H9 (cell line): ENCODE results near the gene NUMA1. TPM values are rescaled to one million over a fixed set of nuclear protein-coding genes. Genes with fewer than 3 reads are reported as not detected.

Experiments used
- DNase-seq: peaks from one replicate; pipeline ENCODE4 v3.0.0-alpha.2; 2017
- H2AFZ ChIP-seq: one replicate; pipeline ENCODE4 v1.6.1; 2013; ENCODE audit warnings: mild to moderate bottlenecking, low read length, control low read depth, moderate library complexity
- H2AK5ac ChIP-seq: 2 replicates; pipeline ENCODE4 v1.6.1; 2013; ENCODE audit warnings: low read length, control low read depth, mixed read lengths; ENCODE audit not compliant: insufficient read length
- H2BK120ac ChIP-seq: one replicate; pipeline ENCODE4 v1.6.1; 2013; ENCODE audit warnings: low read depth, mild to moderate bottlenecking, low read length, control low read depth, inconsistent platforms; ENCODE audit not compliant: poor library complexity, severe bottlenecking
- H2BK12ac ChIP-seq: 2 replicates; pipeline ENCODE4 v1.6.1; 2013; ENCODE audit warnings: low read length, control low read depth, mixed read lengths, low read depth; ENCODE audit not compliant: insufficient read length
- H2BK15ac ChIP-seq: 2 replicates; pipeline ENCODE4 v1.6.1; 2013; ENCODE audit warnings: low read depth, low read length, control low read depth
- H2BK20ac ChIP-seq: one replicate; pipeline ENCODE4 v1.6.1; 2013; ENCODE audit warnings: low read depth, mild to moderate bottlenecking, low read length, control low read depth, inconsistent platforms; ENCODE audit not compliant: poor library complexity, severe bottlenecking
- H2BK5ac ChIP-seq: 2 replicates; pipeline ENCODE4 v1.6.1; 2013; ENCODE audit warnings: low read length, control low read depth, mixed read lengths; ENCODE audit not compliant: insufficient read length
- H3K14ac ChIP-seq: 2 replicates; pipeline ENCODE4 v1.6.1; 2013; ENCODE audit warnings: low read length, control low read depth; ENCODE audit not compliant: insufficient read depth
- H3K18ac ChIP-seq: 2 replicates; pipeline ENCODE4 v1.6.1; 2013; ENCODE audit warnings: low read depth, mild to moderate bottlenecking, mixed read lengths, low read length, control low read depth; ENCODE audit not compliant: insufficient read length
- H3K23ac ChIP-seq: 2 replicates; pipeline ENCODE4 v1.6.1; 2013; ENCODE audit warnings: low read length, control low read depth, mixed read lengths, low read depth; ENCODE audit not compliant: insufficient read length
- H3K23me2 ChIP-seq: 2 replicates; pipeline ENCODE4 v1.6.1; 2013; ENCODE audit warnings: low read depth, mild to moderate bottlenecking, mixed read lengths, low read length, control low read depth; ENCODE audit not compliant: insufficient read length, poor library complexity, severe bottlenecking
- H3K27ac ChIP-seq: 2 replicates; pipeline ENCODE4 v1.5.1; 2013; ENCODE audit warnings: low read length, control low read depth, mixed read lengths, low read depth; ENCODE audit not compliant: insufficient read length
- H3K27me3 ChIP-seq: 2 replicates; pipeline ENCODE4 v1.6.1; 2013; ENCODE audit warnings: low read length, control low read depth, inconsistent platforms; ENCODE audit not compliant: insufficient read depth
- H3K4ac ChIP-seq: 2 replicates; pipeline ENCODE4 v1.6.1; 2013; ENCODE audit warnings: low read depth, mild to moderate bottlenecking, control low read depth, inconsistent platforms, low read length, moderate library complexity
- H3K4me1 ChIP-seq: 2 replicates; pipeline ENCODE4 v1.6.1; 2013; ENCODE audit warnings: low read length, control low read depth, inconsistent platforms; ENCODE audit not compliant: insufficient read depth
- H3K4me2 ChIP-seq: 2 replicates; pipeline ENCODE4 v1.6.1; 2013; ENCODE audit warnings: low read length, control low read depth, mixed read lengths; ENCODE audit not compliant: insufficient read length, insufficient read depth
- H3K56ac ChIP-seq: 2 replicates; pipeline ENCODE4 v1.6.1; 2013; ENCODE audit warnings: low read depth, mild to moderate bottlenecking, mixed read lengths, low read length, control low read depth; ENCODE audit not compliant: insufficient read length
- H3K79me1 ChIP-seq: 2 replicates; pipeline ENCODE4 v1.6.1; 2013; ENCODE audit warnings: low read depth, mild to moderate bottlenecking, moderate library complexity, low read length, control low read depth, inconsistent platforms; ENCODE audit not compliant: insufficient read depth, poor library complexity, severe bottlenecking
- H3K79me2 ChIP-seq: 2 replicates; pipeline ENCODE4 v1.6.1; 2013; ENCODE audit warnings: low read length, control low read depth, inconsistent platforms; ENCODE audit not compliant: insufficient read depth
- H3K9ac ChIP-seq: 2 replicates; pipeline ENCODE4 v1.6.1; 2013; ENCODE audit warnings: low read length, control low read depth, mixed read lengths; ENCODE audit not compliant: insufficient read length; ENCODE audit errors: extremely low read depth
- H3K9me3 ChIP-seq: one replicate; pipeline ENCODE4 v1.6.1; 2013; ENCODE audit warnings: low read depth, low read length, inconsistent platforms; ENCODE audit not compliant: control insufficient read depth
- H3T11ph ChIP-seq: one replicate; pipeline ENCODE4 v1.6.1; 2013; ENCODE audit warnings: mild to moderate bottlenecking, low read length, control low read depth, inconsistent platforms
- H4K20me1 ChIP-seq: one replicate; pipeline ENCODE4 v1.6.1; 2013; ENCODE audit not compliant: control insufficient read depth, insufficient read length, insufficient read depth
- H4K5ac ChIP-seq: 2 replicates; pipeline ENCODE4 v1.6.1; 2013; ENCODE audit warnings: low read depth, mild to moderate bottlenecking, mixed read lengths, low read length, control low read depth; ENCODE audit not compliant: insufficient read length
- H4K8ac ChIP-seq: replicated peaks from 2 replicates; pipeline ENCODE4 v1.6.1; 2013; ENCODE audit warnings: low read length, control low read depth, mixed read lengths, low read depth; ENCODE audit not compliant: insufficient read length
- H4K91ac ChIP-seq: 2 replicates; pipeline ENCODE4 v1.6.1; 2013; ENCODE audit warnings: low read depth, mild to moderate bottlenecking, moderate library complexity, mixed read lengths, low read length, control low read depth; ENCODE audit not compliant: insufficient read length
- H3K27ac Mint-ChIP-seq, 3 experiments: 2 replicates in 2 of 3; 3 replicates in 1 of 3; pipeline ENCODE4 v1.8.0; 2020 to 2021; ENCODE audit warnings: mixed read lengths in 3 of 3, mild to moderate bottlenecking in 1 of 3, moderate library complexity in 1 of 3
- H3K27me3 Mint-ChIP-seq: 2 replicates; pipeline ENCODE4 v1.8.0; 2021; ENCODE audit warnings: low read depth, mild to moderate bottlenecking, moderate library complexity, mixed read lengths
- H3K36me3 Mint-ChIP-seq, 3 experiments: 2 replicates in 2 of 3; 3 replicates in 1 of 3; pipeline ENCODE4 v1.8.0; 2020 to 2021; ENCODE audit warnings: low read depth in 3 of 3, mixed read lengths in 3 of 3; ENCODE audit not compliant: insufficient read depth in 1 of 3
- H3K4me1 Mint-ChIP-seq, 2 experiments: 2 replicates each; pipeline ENCODE4 v1.8.0; 2020; ENCODE audit warnings: mixed read lengths in 2 of 2
- H3K4me3 Mint-ChIP-seq, 2 experiments: 2 replicates in 1 of 2; 3 replicates in 1 of 2; pipeline ENCODE4 v1.8.0; 2020 to 2021; ENCODE audit warnings: mild to moderate bottlenecking in 2 of 2, mixed read lengths in 2 of 2, moderate library complexity in 1 of 2
- H3K9me3 Mint-ChIP-seq, 2 experiments: 2 replicates in 1 of 2; 3 replicates in 1 of 2; pipeline ENCODE4 v1.8.0; 2020; ENCODE audit warnings: mild to moderate bottlenecking in 2 of 2, mixed read lengths in 2 of 2, moderate library complexity in 1 of 2
- CTCF ChIP-seq: fragments of 200-600 bp; sonication (generic); conservative IDR thresholded peaks from 3 replicates; pipeline ENCODE4 v1.8.0; 2021; ENCODE audit warnings: antibody characterized with exemption, mild to moderate bottlenecking
- WGBS: extraction: QIAGEN DNeasy Blood & Tissue Kit; methylation state at CpG from one replicate; pipeline ENCODE4 v1.1.7; 2013; ENCODE audit warnings: missing lambda C conversion rate, low lambda C conversion rate, mixed read lengths; ENCODE audit not compliant: insufficient read length; ENCODE audit errors: extremely low coverage; 5-methylcytosine and 5-hydroxymethylcytosine counted together
- total RNA-seq: library from RNA; stranded (reverse); gene quantifications from 2 replicates; pipeline ENCODE4 v1.2.1, GENCODE V29; 2021

NUMA1 gene
- total RNA-seq, 1 experiment from 2014 or later: 136 TPM

GRCh38 chr11:72102162-72102561 is 21.8 kb upstream of the NUMA1 start:
- no peak overlapping the region for H2BK20ac ChIP-seq
- no peaks in the 10 kb centered on the region for H3K27me3 ChIP-seq
- no CpG with 5 or more reads among the region's 4 CpGs for WGBS
- no peak overlapping the region for H2BK5ac ChIP-seq
- no peak overlapping the region for H2AK5ac ChIP-seq
- no peak overlapping the region for H4K5ac ChIP-seq
- H3K4me2 ChIP-seq: peak overlapping the region; percentile 78
- H4K20me1 ChIP-seq: peaks cover 2% of the 10 kb centered on the region
- no peak overlapping the region for H3T11ph ChIP-seq
- no peak overlapping the region for H3K23ac ChIP-seq
- peak overlapping the region; percentile 93 for H3K4me3 Mint-ChIP-seq
- no peak overlapping the region for H2BK120ac ChIP-seq
- H2BK15ac ChIP-seq: no peak overlapping the region
- no peak overlapping the region for H3K27ac ChIP-seq
- DNase-seq: no peak
- TF ChIP-seq CTCF: no peak
- peaks cover 3% of the 10 kb centered on the region for H3K79me1 ChIP-seq
- peaks cover 7% of the 10 kb centered on the region for H3K23me2 ChIP-seq
- no peak overlapping the region for H3K4ac ChIP-seq
- no peaks in the 10 kb centered on the region; the same call in 1 of the 2 replicates for H3K4me1 ChIP-seq
- H3K27ac Mint-ChIP-seq: peak overlapping the region; percentile 91 to 99 (median 94)
- H3K4me1 Mint-ChIP-seq: peaks cover 24 to 30% of the 10 kb centered on the region in 2 experiments
- peak overlapping the region; percentile 80; the same call in 1 of the 2 replicates for H3K14ac ChIP-seq
- no peak overlapping the region for H3K56ac ChIP-seq
- H3K27me3 Mint-ChIP-seq: no peaks in the 10 kb centered on the region
- H4K91ac ChIP-seq: no peak overlapping the region
- H3K18ac ChIP-seq: no peak overlapping the region
- no peak overlapping the region for H2BK12ac ChIP-seq
- H3K79me2 ChIP-seq: peaks cover 14% of the 10 kb centered on the region; the same call in 1 of the 2 replicates
- peaks cover 18 to 46% (median 37%) of the 10 kb centered on the region in 3 experiments for H3K36me3 Mint-ChIP-seq
- no peaks in the 10 kb centered on the region for H3K9me3 Mint-ChIP-seq
- no peaks in the 10 kb centered on the region for H3K9me3 ChIP-seq
- H3K9ac ChIP-seq: peak overlapping the region; percentile 97
- H4K8ac ChIP-seq: no peak overlapping the region
- no peak overlapping the region for H2AFZ ChIP-seq
